ENCODE results near the gene ALDH8A1. TPM values are rescaled to one million over a fixed set of nuclear protein-coding genes. Genes with fewer than 3 reads are reported as not detected.

ALDH8A1 gene
- total RNA-seq, 1 experiment from 2014 or later = not detected

GRCh38 chr6:134932535-134933470 lies 17.1 kb downstream of the ALDH8A1 start:
- WGBS (ENCODE audit: extremely low coverage, insufficient read length, low lambda C conversion rate) = no CpG with 5 or more reads among the region's 11 CpGs
- no peak overlapping the region for H3K18ac ChIP-seq (ENCODE audit: insufficient read length, low read depth, low read length)
- no peaks in the 10 kb centered on the region for H3K79me2 ChIP-seq (ENCODE audit: insufficient read depth, low read length)
- H3K23me2 ChIP-seq (ENCODE audit: insufficient read length, low read depth, low read length, poor library complexity, severe bottlenecking) = no peaks in the 10 kb centered on the region
- H3K4me3 Mint-ChIP-seq = no peak overlapping the region
- H3K4me1 Mint-ChIP-seq = peaks cover under 1 to 3% of the 10 kb centered on the region in 2 experiments
- no peak overlapping the region for H2BK15ac ChIP-seq (ENCODE audit: low read depth, low read length)
- H2BK20ac ChIP-seq (ENCODE audit: low read depth, low read length, poor library complexity, severe bottlenecking) = no peak overlapping the region
- H4K20me1 ChIP-seq (ENCODE audit: control insufficient read depth, insufficient read depth, insufficient read length) = no peaks in the 10 kb centered on the region
- no peak overlapping the region for H2AFZ ChIP-seq (ENCODE audit: low read length)
- H2BK12ac ChIP-seq (ENCODE audit: insufficient read length, low read depth, low read length) = no peak overlapping the region
- DNase-seq = no peak
- no peaks in the 10 kb centered on the region for H3K4me1 ChIP-seq (ENCODE audit: insufficient read depth, low read length)
- H3K9me3 Mint-ChIP-seq = no peaks in the 10 kb centered on the region
- H3K9me3 ChIP-seq (ENCODE audit: control insufficient read depth, low read depth, low read length) = no peaks in the 10 kb centered on the region
- H3K27me3 Mint-ChIP-seq (ENCODE audit: low read depth) = peaks cover 1% of the 10 kb centered on the region; the same call in 1 of the 2 replicates
- H4K91ac ChIP-seq (ENCODE audit: insufficient read length, low read depth, low read length) = no peak overlapping the region
- no peak overlapping the region for H4K5ac ChIP-seq (ENCODE audit: insufficient read length, low read depth, low read length)
- no peak for TF ChIP-seq CTCF (conservative IDR thresholded peaks at IDR 0.05)
- H2BK120ac ChIP-seq (ENCODE audit: low read depth, low read length, poor library complexity, severe bottlenecking) = no peak overlapping the region
- H3K27ac Mint-ChIP-seq = no peak overlapping the region
- no peak overlapping the region for H2BK5ac ChIP-seq (ENCODE audit: insufficient read length, low read length)
- H3K14ac ChIP-seq (ENCODE audit: insufficient read depth, low read length) = no peak overlapping the region
- no peak overlapping the region for H3K23ac ChIP-seq (ENCODE audit: insufficient read length, low read depth, low read length)
- H3K79me1 ChIP-seq (ENCODE audit: insufficient read depth, low read depth, low read length, poor library complexity, severe bottlenecking) = no peaks in the 10 kb centered on the region
- H3T11ph ChIP-seq (ENCODE audit: low read length) = no peak overlapping the region
- H3K56ac ChIP-seq (ENCODE audit: insufficient read length, low read depth, low read length) = no peak overlapping the region
- no peak overlapping the region for H3K4me2 ChIP-seq (ENCODE audit: insufficient read depth, insufficient read length, low read length)
- no peak overlapping the region for H2AK5ac ChIP-seq (ENCODE audit: insufficient read length, low read length)
- no peaks in the 10 kb centered on the region for H3K36me3 Mint-ChIP-seq (ENCODE audit: insufficient read depth in 1 of 3, low read depth in 3 of 3)
- H3K27me3 ChIP-seq (ENCODE audit: insufficient read depth, low read length) = no peaks in the 10 kb centered on the region
- no peak overlapping the region for H3K27ac ChIP-seq (ENCODE audit: insufficient read length, low read depth, low read length)
- H3K4ac ChIP-seq (ENCODE audit: low read depth, low read length) = no peak overlapping the region
- H4K8ac ChIP-seq (replicated peaks; ENCODE audit: insufficient read length, low read depth, low read length) = no peak overlapping the region
- H3K9ac ChIP-seq (ENCODE audit: extremely low read depth, insufficient read length, low read length) = no peak overlapping the region
